Fibroblast of mammary gland (primary cell): ENCODE data around the gene GXYLT1.
"Not testable (repeated sequence)": the region's sequence is repeated elsewhere in the genome, so short reads cannot be mapped to it uniquely, and the experiment has no call there.

ENCODE experiments used
- DNase-seq: peaks from one replicate; pipeline ENCODE4 v3.0.0-alpha.2; 2010; ENCODE audit warnings: low read depth
- H3K4me3 ChIP-seq: 2 replicates; pipeline ENCODE4 v1.5.1; 2011; ENCODE audit warnings: low read depth, mild to moderate bottlenecking, low read length, moderate library complexity; ENCODE audit not compliant: control insufficient read depth
- CTCF ChIP-seq: conservative IDR thresholded peaks from 2 replicates; pipeline ENCODE4 v1.5.1; 2011; ENCODE audit warnings: low read depth, low read length, inconsistent platforms; ENCODE audit not compliant: control insufficient read depth, insufficient read depth

GXYLT1 gene

DNA sequence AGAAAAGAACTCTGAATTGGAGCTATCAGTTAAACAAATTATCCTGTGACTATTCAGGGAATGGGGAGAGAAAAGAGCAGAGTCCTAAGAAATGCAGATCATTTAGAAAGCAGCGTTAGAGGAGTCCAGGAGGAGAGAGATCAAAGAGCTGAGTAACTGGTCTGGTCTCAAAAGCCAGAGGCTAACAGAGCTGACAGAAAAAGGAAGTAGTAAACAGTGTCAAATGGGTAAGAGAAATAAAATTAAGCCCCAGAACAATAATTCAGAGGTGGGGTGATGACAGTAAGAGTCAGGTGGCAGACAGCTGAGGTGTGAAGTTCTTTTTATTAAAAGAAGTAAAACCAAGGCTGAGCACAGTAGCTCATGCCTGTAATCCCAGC is 19.3 kb downstream of the GXYLT1 start:
- DNase-seq = no peak

GRCh38 chr12:42124764-42125387 is 19.8 kb downstream of the GXYLT1 start:
- no peak for DNase-seq
- no peak overlapping the region for H3K4me3 ChIP-seq
- TF ChIP-seq CTCF = no peak

More for the DNA sequence above, 19.3 kb downstream of the GXYLT1 start:
- no peak overlapping the region for H3K4me3 ChIP-seq
- TF ChIP-seq CTCF = no peak

GRCh38 chr12:42119085-42119633 is 25.5 kb downstream of the GXYLT1 start:
- DNase-seq = peak; percentile 88
- TF ChIP-seq CTCF = no peak

GRCh38 chr12:42118136-42118879 is 26.4 kb downstream of the GXYLT1 start:
- TF ChIP-seq CTCF = no peak
- no peak overlapping the region for H3K4me3 ChIP-seq
- peak; percentile 31 for DNase-seq

More at GRCh38 chr12:42119085-42119633, 25.5 kb downstream of the GXYLT1 start:
- no peak overlapping the region for H3K4me3 ChIP-seq

DNA sequence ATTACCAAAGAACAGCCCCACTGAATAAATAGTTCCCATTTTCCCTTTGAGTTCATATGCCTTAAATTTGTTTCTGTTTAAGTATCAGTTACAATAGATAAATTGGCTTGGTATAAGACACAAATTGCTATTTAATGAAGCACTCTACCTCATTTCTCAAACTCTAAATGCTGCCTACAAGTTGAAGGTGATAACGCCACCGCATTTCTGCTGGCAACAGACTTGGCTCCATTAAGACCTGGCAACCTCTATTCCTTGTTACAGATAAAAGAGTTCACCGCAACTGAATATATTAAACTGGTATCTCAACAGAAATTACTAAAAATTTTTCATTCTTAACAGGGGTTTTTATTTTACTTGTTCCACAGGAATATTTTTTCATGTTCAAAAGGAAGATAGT is 35.6 kb downstream of the GXYLT1 start:
- DNase-seq = no peak
- no peak for TF ChIP-seq CTCF
- H3K4me3 ChIP-seq = no peak overlapping the region

DNA sequence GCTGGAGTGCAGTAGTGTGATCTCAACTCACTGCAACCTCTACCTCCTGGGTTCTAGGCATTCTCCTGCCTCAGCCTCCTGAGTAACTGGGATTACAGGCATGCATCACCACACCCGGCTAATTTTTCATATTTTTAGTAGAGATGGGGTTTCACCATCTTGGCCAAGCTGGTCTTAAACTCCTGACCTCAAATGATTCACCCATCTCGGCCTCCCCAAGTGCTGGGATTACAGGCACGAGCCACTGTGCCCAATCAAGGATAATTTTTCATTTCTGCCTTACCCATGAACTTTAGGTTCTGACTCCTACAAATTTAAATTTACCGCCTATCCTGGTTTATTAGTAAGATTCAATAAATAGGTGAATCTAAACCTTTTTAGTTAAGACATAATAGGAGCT is 37.9 kb downstream of the GXYLT1 start:
- peak; percentile 45 for DNase-seq
- H3K4me3 ChIP-seq = not testable (repeated sequence)

DNA sequence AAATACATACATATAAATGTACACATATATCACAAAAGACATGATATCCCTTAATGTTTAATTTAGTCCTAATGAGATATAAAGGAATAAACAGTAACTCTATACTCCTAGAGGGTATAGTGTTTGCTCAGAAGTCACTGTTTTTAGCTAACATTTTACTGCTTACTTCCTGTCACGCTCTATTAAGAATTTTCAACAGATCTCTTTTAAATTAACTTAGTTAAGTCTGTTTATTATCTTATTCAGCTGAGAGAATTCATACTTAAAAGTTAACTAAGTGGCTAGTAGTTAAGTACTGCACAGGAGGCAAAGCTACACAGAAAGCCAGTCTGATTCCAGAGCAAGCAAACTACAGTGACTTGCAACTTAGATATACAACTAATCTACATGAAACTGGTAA is 39.9 kb downstream of the GXYLT1 start:
- no peak for TF ChIP-seq CTCF

More for the DNA sequence above, 39.9 kb downstream of the GXYLT1 start:
- no peak for DNase-seq
- no peak overlapping the region for H3K4me3 ChIP-seq
